ENCODE results near the gene SLC10A1.

The SLC10A1 gene

GRCh38 chr14:69808919-69809808 is 12.1 kb upstream of the SLC10A1 start:
- no peak for DNase-seq

GRCh38 chr14:69807192-69807591 is 10.2 kb upstream of the SLC10A1 start:
- no peak for DNase-seq

- DNase-seq = no peak
These were observed 7.9 kb upstream of the SLC10A1 start for GRCh38 chr14:69804902-69805301.

GRCh38 chr14:69803753-69804152 is 6.7 kb upstream of the SLC10A1 start:
- DNase-seq = no peak

GRCh38 chr14:69798339-69798735 is 1.3 kb upstream of the SLC10A1 start:
- DNase-seq = no peak

GRCh38 chr14:69797573-69798338 is 715 bp upstream of the SLC10A1 start:
- no peak for DNase-seq

- no peak for DNase-seq
These were observed 1.4 kb downstream of the SLC10A1 start for GRCh38 chr14:69795691-69796090.

GRCh38 chr14:69794791-69795190 is 2.2 kb downstream of the SLC10A1 start:
- no peak for DNase-seq

- no peak for DNase-seq
These were observed 4.1 kb downstream of the SLC10A1 start for GRCh38 chr14:69792887-69793421.

- no peak for DNase-seq
These were observed 7.9 kb downstream of the SLC10A1 start for GRCh38 chr14:69789118-69789640.

- no peak for DNase-seq
These were observed 10.4 kb downstream of the SLC10A1 start for GRCh38 chr14:69786603-69787002.

GRCh38 chr14:69784942-69785341 is 12.1 kb downstream of the SLC10A1 start:
- no peak for DNase-seq

GRCh38 chr14:69780952-69781351 is 16.1 kb downstream of the SLC10A1 start:
- no peak for DNase-seq

- no peak for DNase-seq
These were observed 16.9 kb downstream of the SLC10A1 start for GRCh38 chr14:69780092-69780491.

- DNase-seq = no peak
These were observed 18.0 kb downstream of the SLC10A1 start for GRCh38 chr14:69779088-69779487.

GRCh38 chr14:69776875-69777453 is 20.1 kb downstream of the SLC10A1 start:
- no peak for DNase-seq

- DNase-seq = no peak
These were observed 22.0 kb downstream of the SLC10A1 start for GRCh38 chr14:69775012-69775411.

GRCh38 chr14:69773571-69774276 is 23.3 kb downstream of the SLC10A1 start:
- no peak for DNase-seq

GRCh38 chr14:69772082-69773017 is 24.7 kb downstream of the SLC10A1 start:
- no peak for DNase-seq

GRCh38 chr14:69771136-69771535 is 25.9 kb downstream of the SLC10A1 start:
- DNase-seq = no peak

- no peak for DNase-seq
These were observed 26.5 kb downstream of the SLC10A1 start for GRCh38 chr14:69770559-69770958.

Data from cortex of kidney (tissue), 1 donor.